Loucy (cell line): ENCODE measurements around the gene UBE4B.

Experiments
- H2AFZ ChIP-seq: fragments of 200-600 bp; sonication (generic); 2 replicates; pipeline ENCODE4 v1.6.0; 2016; ENCODE audit warnings: antibody characterized with exemption, mild to moderate bottlenecking, low read length, moderate library complexity
- H3F3A ChIP-seq: fragments of 200-600 bp; 2 replicates; pipeline ENCODE4 v1.6.0; 2016; ENCODE audit warnings: antibody characterized with exemption, low read depth, mild to moderate bottlenecking
- H3K27me3 ChIP-seq: fragments of 200-600 bp; sonication (generic); 2 replicates; pipeline ENCODE4 v1.6.1; 2014; ENCODE audit warnings: low read length, mild to moderate bottlenecking; ENCODE audit not compliant: insufficient read depth, poor library complexity, severe bottlenecking
- H3K36me3 ChIP-seq: fragments of 200-600 bp; sonication (generic); 2 replicates; pipeline ENCODE4 v1.6.1; 2016; ENCODE audit warnings: low read length; ENCODE audit not compliant: insufficient read depth
- H3K4me1 ChIP-seq: fragments of 200-600 bp; sonication (generic); 2 replicates; pipeline ENCODE4 v1.5.1; 2014; ENCODE audit warnings: low read length, mild to moderate bottlenecking; ENCODE audit not compliant: insufficient read depth, poor library complexity, severe bottlenecking
- H3K4me2 ChIP-seq: fragments of 200-600 bp; sonication (generic); 2 replicates; pipeline ENCODE4 v1.6.0; 2014; ENCODE audit warnings: antibody characterized with exemption, low read length, low read depth, mild to moderate bottlenecking; ENCODE audit not compliant: poor library complexity, severe bottlenecking
- H3K4me3 ChIP-seq: fragments of 200-600 bp; sonication (generic); 2 replicates; pipeline ENCODE4 v1.5.1; 2014; ENCODE audit warnings: low read length, mild to moderate bottlenecking, mixed read lengths; ENCODE audit not compliant: poor library complexity, severe bottlenecking
- H3K79me2 ChIP-seq: fragments of 200-600 bp; sonication (generic); 2 replicates; pipeline ENCODE4 v1.6.1; 2014; ENCODE audit warnings: low read length; ENCODE audit not compliant: insufficient read depth
- H3K9ac ChIP-seq: fragments of 200-600 bp; sonication (generic); 2 replicates; pipeline ENCODE4 v1.6.0; 2014; ENCODE audit warnings: mild to moderate bottlenecking, low read depth, low read length, moderate library complexity; ENCODE audit not compliant: poor library complexity, severe bottlenecking
- H3K9me2 ChIP-seq: fragments of 200-600 bp; sonication (generic); replicated peaks from 2 replicates; pipeline ENCODE4 v1.6.1; 2016; ENCODE audit warnings: low read depth, low read length, mixed read lengths
- H3K9me3 ChIP-seq: fragments of 200-600 bp; sonication (generic); 2 replicates; pipeline ENCODE4 v1.6.1; 2014; ENCODE audit warnings: mild to moderate bottlenecking, antibody characterized with exemption, low read length, low read depth; ENCODE audit not compliant: insufficient read depth
- H4K20me1 ChIP-seq: fragments of 200-600 bp; sonication (generic); 2 replicates; pipeline ENCODE4 v1.6.0; 2014; ENCODE audit warnings: antibody characterized with exemption, low read length, mild to moderate bottlenecking; ENCODE audit not compliant: insufficient read depth, poor library complexity, severe bottlenecking
- CTCF ChIP-seq: fragments of 200-600 bp; sonication (generic); conservative IDR thresholded peaks from 2 replicates; pipeline ENCODE4 v1.5.1; 2014; ENCODE audit warnings: mild to moderate bottlenecking, antibody characterized with exemption, low read length
- EZH2phosphoT487 ChIP-seq: fragments of 200-600 bp; IDR thresholded peaks from 2 replicates; pipeline ENCODE4 v1.6.1; 2018; ENCODE audit warnings: antibody characterized with exemption, mild to moderate bottlenecking, moderate library complexity, borderline replicate concordance

UBE4B gene

GRCh38 chr1:10078494-10078893 is 45.7 kb downstream of the UBE4B start:
- no peaks in the 10 kb centered on the region for H3K27me3 ChIP-seq
- no peaks in the 10 kb centered on the region for H3K9me2 ChIP-seq
- no peaks in the 10 kb centered on the region for H4K20me1 ChIP-seq
- H3K4me2 ChIP-seq = no peak overlapping the region
- H3K9ac ChIP-seq = no peak overlapping the region
- H3K4me1 ChIP-seq = peaks cover 23% of the 10 kb centered on the region
- TF ChIP-seq EZH2phosphoT487 = no peak
- TF ChIP-seq CTCF = no peak
- H3K4me3 ChIP-seq = no peak overlapping the region
- H3K36me3 ChIP-seq = peaks cover 5% of the 10 kb centered on the region; the same call in 1 of the 2 replicates
- no peaks in the 10 kb centered on the region for H3F3A ChIP-seq
- no peaks in the 10 kb centered on the region for H3K79me2 ChIP-seq
- no peak overlapping the region for H2AFZ ChIP-seq
- H3K9me3 ChIP-seq = no peaks in the 10 kb centered on the region

- no peaks in the 10 kb centered on the region for H4K20me1 ChIP-seq
- H3K36me3 ChIP-seq = peaks cover 5% of the 10 kb centered on the region; the same call in 1 of the 2 replicates
- H3K79me2 ChIP-seq = no peaks in the 10 kb centered on the region
- no peaks in the 10 kb centered on the region for H3F3A ChIP-seq
- no peaks in the 10 kb centered on the region for H3K27me3 ChIP-seq
- no peak for TF ChIP-seq EZH2phosphoT487
- no peak for TF ChIP-seq CTCF
- H3K9me3 ChIP-seq = no peaks in the 10 kb centered on the region
- H3K4me2 ChIP-seq = no peak overlapping the region
- H2AFZ ChIP-seq = no peak overlapping the region
- no peak overlapping the region for H3K9ac ChIP-seq
- no peaks in the 10 kb centered on the region for H3K9me2 ChIP-seq
- H3K4me1 ChIP-seq = peaks cover 5% of the 10 kb centered on the region
- H3K4me3 ChIP-seq = no peak overlapping the region
Measured at GRCh38 chr1:10080523-10080922, 47.8 kb downstream of the UBE4B start.

GRCh38 chr1:10082785-10083479 is 50.2 kb downstream of the UBE4B start:
- Histone ChIP-seq H3K4me3 (no peak overlapping the region), H3K4me2 (no peak overlapping the region), H2AFZ (no peak overlapping the region), H4K20me1 (no peaks in the 10 kb centered on the region), H3K9ac (no peak overlapping the region), H3K4me1 (peaks cover 5% of the 10 kb centered on the region), H3K27me3 (no peaks in the 10 kb centered on the region), H3K9me3 (no peaks in the 10 kb centered on the region), H3K79me2 (no peaks in the 10 kb centered on the region), H3K36me3 (peaks cover 5% of the 10 kb centered on the region; the same call in 1 of the 2 replicates), H3K9me2 (no peaks in the 10 kb centered on the region), H3F3A (no peaks in the 10 kb centered on the region)
- TF ChIP-seq CTCF (no peak), EZH2phosphoT487 (no peak)
